Activated naive CD4-positive, alpha-beta T cell (primary cell): Measurements from ENCODE around the gene TMEM61.

Source experiments
- DNase-seq, 4 experiments: peaks; one replicate each; lab custom pipeline; 2025; lab: John Stamatoyannopoulos, UW

TMEM61 gene

GRCh38 chr1:55039342-55040082 lies 59.1 kb downstream of the TMEM61 start, which contains the start of gene PCSK9:
Gene PCSK9, plus strand, starts transcription at chr1:55039548. Its CDS starts 290 bp downstream, at chr1:55039838.
- DNase-seq: no peak

GRCh38 chr1:55040083-55040932 lies 59.9 kb downstream of the TMEM61 start:
- DNase-seq: no peak

- DNase-seq: no peak
These were observed 60.6 kb downstream of the TMEM61 start for GRCh38 chr1:55040933-55041494.

- DNase-seq: no peak
These were observed 61.2 kb downstream of the TMEM61 start for GRCh38 chr1:55041613-55042012.
